Measurements from ENCODE around the gene ELFN2.

- TF ChIP-seq NFIC (IDR thresholded peaks at IDR 0.05) (no peak), MAX (IDR thresholded peaks at IDR 0.05) (no peak), YY1 (IDR thresholded peaks at IDR 0.05; ENCODE audit: low read depth) (no peak), EGR1 (IDR thresholded peaks at IDR 0.05) (no peak), RAD21 (IDR thresholded peaks at IDR 0.05; ENCODE audit: low read depth) (no peak), TCF12 (IDR thresholded peaks at IDR 0.05; ENCODE audit: low read depth) (no peak), EP300 (IDR thresholded peaks at IDR 0.05; ENCODE audit: borderline replicate concordance) (no peak), TAF1 (IDR thresholded peaks at IDR 0.05; ENCODE audit: low read depth) (no peak), CEBPB (IDR thresholded peaks at IDR 0.05) (no peak), REST (IDR thresholded peaks at IDR 0.05; ENCODE audit: low read depth) (no peak)
Observed at GRCh38 chr22:37426706-37427134, 559 bp downstream of the ELFN2 start.

All from Ishikawa (cell line).